HTERT RPE-1 (cell line): Measurements from ENCODE around the gene KIAA1328.
"Not testable (repeated sequence)": the region's sequence is repeated elsewhere in the genome, so short reads cannot be mapped to it uniquely, and the experiment has no call there.

Experiments
- in situ Hi-C: fragments of 300-500 bp; cut with MboI; formaldehyde crosslinking; loops from 4 replicates; pipeline ENCODE4 v1.14.3; 2020; ENCODE audit warnings: low sequenced_read_pairs

The KIAA1328 gene

GRCh38 chr18:37124516-37124915 is 295.6 kb downstream of the KIAA1328 start:
- in situ Hi-C loops = no loop called here

DNA sequence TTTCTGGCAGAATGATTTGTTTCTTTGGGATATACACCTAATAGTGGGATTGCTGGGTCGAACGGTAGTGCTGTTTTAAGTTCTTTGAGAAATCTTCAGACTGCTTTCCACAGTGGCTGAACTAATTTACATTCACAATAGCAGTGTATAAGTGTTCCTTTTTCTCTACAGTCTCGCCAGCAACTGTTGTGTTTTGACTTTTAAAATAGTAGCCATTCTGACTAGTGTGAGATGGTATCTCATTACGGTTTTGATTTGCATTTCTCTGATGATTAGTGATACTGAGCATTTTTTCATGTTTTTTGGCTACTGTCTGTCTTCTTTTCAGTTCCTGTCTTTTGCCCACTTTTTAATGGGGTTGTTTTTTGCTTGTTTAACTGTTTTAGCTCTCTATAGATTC is 306.2 kb downstream of the KIAA1328 start:
- in situ Hi-C loops = no loop called here

DNA sequence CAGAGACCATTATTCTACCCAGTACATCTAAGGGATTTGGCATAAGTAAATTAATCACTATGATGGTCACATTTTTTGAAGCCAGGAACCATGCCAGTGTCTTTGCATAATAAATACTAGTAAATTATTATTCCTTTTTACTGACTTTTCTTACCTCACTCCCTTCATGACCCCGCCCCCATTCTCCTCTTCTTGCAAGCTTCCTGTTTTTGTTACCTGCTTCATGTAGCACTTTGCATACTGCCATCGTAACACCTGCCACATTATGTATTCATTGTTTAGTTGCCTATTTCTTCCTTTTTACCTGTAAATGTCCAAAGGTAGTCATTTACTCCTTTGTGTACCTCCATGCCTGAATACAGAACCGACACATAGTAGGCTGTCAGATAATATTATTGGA is 309.5 kb downstream of the KIAA1328 start:
- in situ Hi-C loops = no loop called here

DNA sequence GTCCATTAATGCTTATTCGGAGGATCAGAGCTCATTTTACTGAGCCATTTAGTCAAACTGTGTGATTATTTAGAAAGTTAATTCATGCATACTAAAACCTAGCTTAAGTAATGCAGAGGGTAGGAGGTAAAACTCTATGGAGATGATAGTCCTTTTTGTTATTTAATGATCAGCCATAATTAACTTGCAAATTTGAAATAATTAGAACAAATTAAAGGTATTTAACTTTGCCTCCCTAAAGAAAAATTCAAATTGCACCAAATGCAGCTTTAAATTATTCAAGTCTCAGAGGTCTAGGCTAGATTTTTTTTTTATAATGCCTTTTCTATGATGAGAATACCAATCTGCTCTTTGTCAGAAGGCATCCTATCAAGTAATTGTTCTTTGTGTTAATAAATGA is 310.9 kb downstream of the KIAA1328 start:
- in situ Hi-C loops = no loop called here

DNA sequence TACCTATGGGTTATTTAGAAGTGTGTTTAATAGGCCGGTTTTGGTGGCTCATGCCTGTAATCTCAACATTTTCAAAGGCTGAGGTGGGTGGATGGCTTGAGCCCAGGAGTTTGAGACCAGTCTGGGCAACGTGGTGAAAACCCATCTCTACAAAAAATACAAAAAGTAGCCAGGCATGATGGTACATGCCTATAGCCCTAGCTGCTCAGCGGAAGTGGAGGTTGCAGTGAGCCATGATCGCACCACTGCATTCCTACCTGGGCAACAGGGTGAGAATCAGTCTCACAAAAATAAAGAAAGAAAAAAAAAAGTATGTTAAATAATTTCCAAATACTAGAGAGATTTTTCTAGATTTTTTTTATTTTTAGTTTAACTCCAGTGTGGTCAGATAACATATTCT is 316.0 kb downstream of the KIAA1328 start:
- in situ Hi-C loops = no loop called here

GRCh38 chr18:37156330-37156942 is 327.5 kb downstream of the KIAA1328 start:
- in situ Hi-C loops = no loop called here

- in situ Hi-C loops = no loop called here
Measured at GRCh38 chr18:37160038-37160820, 331.3 kb downstream of the KIAA1328 start.

DNA sequence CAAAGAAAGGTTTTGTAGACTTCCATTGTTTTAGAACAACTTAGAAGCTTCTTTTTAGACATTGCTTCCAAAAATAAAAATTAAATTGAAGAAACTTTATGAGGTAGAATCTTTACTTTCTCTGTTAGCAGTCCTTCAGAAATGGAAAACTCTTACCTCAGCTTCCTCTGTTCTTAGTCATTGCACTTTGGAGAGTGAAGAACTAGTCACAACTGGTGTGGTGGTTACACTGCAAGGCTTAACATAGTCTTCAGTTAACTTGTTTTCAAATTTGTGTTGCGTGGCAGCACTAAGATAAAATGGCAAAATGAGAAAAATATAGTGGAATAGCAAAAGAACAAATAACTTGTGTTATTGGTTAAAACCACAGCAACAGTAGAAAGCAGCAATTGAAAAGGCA is 332.6 kb downstream of the KIAA1328 start:
- in situ Hi-C loops = no loop called here

GRCh38 chr18:37162551-37162950 is 333.6 kb downstream of the KIAA1328 start:
- in situ Hi-C loops = no loop called here

- in situ Hi-C loops = no loop called here
Measured at GRCh38 chr18:37163119-37163518, 334.2 kb downstream of the KIAA1328 start.

DNA sequence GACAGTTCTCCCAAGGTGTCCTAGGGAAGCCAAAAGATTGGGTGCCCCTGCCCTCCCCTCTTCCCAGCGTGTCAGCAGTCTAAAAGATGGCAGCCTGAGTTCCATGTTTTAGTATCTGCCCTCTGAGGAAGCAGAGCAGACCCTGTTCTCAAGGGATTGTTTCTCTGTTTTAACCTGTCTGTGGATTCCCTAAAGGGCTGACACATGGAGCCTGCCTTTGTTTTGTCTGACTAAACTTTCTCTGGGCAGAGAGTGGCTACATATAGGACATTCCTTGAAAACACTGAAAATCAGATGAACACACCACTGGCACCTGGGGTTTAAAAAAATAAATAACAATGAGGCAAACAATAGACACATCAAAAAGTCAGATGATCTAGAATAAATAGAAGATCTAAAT is 337.6 kb downstream of the KIAA1328 start:
- in situ Hi-C loops = no loop called here

DNA sequence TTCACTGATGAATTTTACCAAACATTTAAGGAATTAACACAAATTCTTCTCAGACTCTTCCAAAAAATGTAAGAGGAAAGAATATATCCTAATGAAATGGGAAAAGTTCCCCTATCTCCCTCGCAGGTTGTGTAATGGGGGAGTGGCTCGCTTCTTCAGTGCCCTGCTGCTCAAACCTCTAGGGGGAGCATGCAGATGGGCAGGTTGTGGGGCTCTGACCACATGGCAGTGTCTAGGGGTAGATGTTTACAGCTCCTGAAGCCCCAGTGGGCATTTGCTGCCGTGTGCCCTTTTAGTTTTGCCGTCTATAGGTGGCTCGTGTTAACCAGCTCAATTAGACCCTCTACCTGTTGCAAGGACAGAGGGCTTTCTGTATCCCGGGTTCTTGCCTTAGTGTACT is 338.0 kb downstream of the KIAA1328 start:
- in situ Hi-C loops = not testable (repeated sequence)

DNA sequence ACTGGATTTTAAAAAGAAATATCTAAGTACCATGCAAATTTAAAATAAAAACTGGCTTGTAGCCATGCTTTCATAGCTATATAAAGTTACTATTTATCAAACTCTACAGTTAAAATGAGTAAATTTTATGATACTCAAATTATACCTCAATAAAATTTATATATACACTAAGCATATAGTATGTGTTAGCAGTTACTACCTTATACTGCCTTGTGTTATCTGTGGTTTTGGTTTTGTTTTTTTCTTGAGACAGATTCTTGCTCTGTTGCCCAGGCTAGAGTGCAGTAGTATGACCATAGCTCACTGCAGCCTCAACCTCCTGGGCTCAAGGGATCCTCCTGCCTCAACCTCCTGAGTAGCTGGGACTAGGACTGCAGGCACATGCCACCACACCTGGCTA is 342.1 kb downstream of the KIAA1328 start:
- in situ Hi-C loops = no loop called here

DNA sequence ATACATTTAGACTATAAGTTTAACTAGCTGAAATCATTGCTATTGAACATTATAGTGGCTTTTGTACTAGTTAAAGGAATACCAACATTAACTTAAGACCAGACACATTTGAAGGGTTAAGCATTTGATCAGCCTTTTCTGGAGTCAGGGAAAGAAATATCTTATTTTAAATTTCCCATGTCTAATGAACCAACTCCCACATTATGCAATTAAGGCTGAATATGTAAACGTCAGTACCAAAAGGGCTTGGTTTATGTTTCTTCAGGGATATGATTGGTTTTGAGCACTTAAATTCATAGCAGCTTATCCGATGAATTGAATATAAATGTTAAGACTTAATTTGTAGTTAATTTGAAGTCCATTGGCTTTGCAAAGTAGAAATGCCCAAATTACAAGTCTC is 344.5 kb downstream of the KIAA1328 start:
- in situ Hi-C loops = no loop called here

DNA sequence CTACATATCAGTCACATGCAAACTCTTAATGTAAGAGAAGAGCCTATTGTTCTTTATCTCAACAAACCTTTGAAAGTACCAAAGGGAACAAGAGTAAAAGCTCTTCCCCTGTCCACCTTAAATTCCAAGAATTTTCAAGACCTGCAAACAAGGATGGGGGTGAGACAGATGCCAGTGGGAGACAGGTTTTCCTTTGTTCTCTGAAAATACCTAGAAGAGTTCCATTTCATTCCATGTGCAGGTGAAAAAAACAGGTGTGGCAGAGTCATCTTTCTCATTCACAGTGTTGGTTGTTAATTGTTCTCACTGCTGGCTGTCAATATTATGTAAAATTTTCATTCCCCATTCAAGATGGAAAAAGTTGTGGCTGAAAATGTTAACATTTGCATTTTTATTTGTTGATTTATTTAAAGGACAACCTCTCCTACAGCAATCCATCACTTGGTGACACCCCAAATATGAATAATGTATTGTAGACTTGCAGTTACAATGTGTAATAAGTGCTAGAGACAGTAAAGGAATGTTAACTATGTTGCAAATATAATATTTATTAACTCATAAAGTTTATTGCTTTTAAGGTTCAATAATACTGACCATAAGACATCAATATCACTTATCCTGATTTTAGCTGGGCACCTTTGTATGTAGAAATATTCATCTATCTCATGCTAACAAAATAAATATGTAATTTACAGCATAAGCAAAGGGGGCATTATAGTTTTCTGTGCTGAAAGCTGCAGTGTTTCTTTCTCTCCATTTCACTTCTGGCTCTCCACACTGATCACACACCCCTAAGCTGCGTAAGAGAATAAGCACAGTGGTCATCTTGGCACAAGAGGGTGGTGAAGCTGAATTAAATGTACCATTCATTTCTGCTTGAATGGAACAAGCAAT is 347.0 kb downstream of the KIAA1328 start:
- in situ Hi-C loops = no loop called here

DNA sequence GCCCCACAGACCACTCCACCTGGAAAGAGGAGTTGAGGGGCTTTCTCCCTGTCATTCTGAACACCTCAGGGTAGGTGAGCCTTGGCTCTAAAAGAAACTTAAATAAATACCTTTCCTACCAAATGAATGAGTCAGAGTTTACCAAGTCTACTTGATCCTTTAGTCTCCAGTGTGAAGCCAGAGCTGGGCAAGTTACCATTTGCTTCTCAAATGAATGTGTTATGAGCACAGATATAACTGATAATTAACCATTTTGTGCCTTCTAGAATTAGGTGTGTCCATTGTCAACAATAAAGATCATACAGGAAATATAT is 347.7 kb downstream of the KIAA1328 start:
- in situ Hi-C loops = no loop called here

GRCh38 chr18:37179384-37179783 is 350.5 kb downstream of the KIAA1328 start:
- in situ Hi-C loops = no loop called here

DNA sequence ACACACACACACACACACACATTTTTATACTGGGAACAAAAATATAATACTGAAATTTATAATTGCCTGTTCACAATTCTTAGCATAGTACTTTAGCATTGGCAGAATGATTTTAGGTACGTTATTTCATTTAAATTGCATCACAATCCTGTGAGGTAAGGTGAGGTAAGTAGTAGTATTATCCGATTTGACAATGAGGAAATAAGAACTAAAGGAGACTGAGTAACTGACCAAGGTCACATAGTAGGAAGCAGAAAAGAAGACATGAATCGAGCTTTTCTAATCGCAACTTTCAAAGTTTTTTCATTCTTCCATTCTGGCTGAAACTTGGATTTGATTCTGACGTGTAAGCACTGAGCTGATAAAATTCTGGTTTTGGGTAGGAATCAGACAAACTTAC is 351.2 kb downstream of the KIAA1328 start:
- in situ Hi-C loops = no loop called here

DNA sequence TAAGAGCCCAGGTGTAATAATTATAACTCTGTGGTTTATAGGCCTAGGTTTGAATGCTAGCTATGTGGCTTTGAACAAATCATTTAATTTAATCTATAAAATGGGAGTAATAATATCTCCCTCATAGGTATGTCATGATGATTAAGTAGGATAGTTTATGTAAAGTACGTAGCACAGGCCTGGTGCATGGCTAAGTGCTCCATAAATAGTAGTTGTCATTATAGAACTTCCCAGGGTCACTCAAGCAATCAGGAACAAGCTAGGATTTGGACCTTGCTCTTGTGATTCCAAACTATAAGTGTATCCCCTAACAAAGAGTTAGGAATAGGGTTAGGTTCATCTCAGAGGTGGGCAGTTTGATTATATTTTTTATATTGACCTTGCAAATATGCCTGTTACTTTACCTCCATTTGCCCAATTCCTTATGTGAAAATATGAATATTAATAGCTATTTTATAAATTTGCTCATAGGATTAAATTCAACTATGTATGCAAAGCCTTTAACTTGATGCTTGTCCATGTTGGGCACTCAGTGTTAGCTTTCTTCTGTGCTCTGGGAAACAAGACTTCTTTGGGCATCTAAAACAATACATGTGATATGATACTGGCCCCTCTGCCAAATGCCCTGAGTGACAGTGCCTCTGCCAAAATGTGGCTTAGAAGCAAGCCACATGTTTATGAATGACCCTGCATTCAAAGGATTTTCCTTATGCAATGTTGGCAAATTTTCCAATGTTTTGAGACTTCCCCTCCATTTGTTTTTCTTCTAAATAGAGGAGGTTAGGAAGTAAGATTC is 353.6 kb downstream of the KIAA1328 start:
- in situ Hi-C loops = no loop called here

GRCh38 chr18:37184209-37184868 is 355.4 kb downstream of the KIAA1328 start:
- in situ Hi-C loops = no loop called here
